Stimulated activated CD4-positive, alpha-beta T cell treated with anti-CD3 and anti-CD28 coated beads, Interleukin-1b, Interleukin-23, amount 100 ng/mL, for 4 hours (primary cell): ENCODE data around the gene CRYBG1.
"Not testable (repeated sequence)": the region's sequence is repeated elsewhere in the genome, so short reads cannot be mapped to it uniquely, and the experiment has no call there.

Experiments
- DNase-seq, 2 donors: peaks; one replicate each; pipeline ENCODE4 v3.0.0-alpha.2; 2020; ENCODE audit warnings: low read depth in 2 of 2

CRYBG1 gene

DNA sequence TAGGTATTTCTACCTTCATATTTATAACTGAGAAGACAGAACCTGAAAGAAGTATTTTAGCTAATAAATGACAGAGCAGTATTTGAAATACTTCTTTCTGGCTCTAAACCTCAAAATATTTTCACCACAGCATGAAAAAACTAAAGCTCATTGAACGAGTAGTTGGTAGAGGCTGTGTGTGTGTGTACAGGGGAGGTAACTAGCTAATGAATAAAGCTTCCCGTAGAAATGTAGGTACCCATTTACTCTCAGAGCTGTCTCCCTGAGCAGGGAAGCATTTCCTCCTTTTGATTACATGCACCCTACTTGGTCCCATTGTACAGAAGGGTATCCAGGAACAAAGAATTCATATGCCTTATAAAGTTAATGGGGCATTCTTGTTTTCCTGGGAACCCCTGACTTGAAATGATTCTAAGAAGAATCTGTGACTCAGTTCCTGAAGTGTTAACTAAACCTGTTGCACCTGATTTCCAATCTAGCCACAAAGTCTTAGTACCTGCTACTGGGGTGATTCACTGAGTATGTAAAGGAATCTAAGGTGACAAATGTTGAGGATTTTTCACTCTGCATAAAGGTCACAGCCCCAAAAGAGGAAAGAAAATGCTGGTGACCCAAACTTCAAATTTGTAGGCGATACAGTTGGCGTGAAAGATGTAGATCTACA, 12.5 kb downstream of the CRYBG1 start:
- DNase-seq = no peak

DNA sequence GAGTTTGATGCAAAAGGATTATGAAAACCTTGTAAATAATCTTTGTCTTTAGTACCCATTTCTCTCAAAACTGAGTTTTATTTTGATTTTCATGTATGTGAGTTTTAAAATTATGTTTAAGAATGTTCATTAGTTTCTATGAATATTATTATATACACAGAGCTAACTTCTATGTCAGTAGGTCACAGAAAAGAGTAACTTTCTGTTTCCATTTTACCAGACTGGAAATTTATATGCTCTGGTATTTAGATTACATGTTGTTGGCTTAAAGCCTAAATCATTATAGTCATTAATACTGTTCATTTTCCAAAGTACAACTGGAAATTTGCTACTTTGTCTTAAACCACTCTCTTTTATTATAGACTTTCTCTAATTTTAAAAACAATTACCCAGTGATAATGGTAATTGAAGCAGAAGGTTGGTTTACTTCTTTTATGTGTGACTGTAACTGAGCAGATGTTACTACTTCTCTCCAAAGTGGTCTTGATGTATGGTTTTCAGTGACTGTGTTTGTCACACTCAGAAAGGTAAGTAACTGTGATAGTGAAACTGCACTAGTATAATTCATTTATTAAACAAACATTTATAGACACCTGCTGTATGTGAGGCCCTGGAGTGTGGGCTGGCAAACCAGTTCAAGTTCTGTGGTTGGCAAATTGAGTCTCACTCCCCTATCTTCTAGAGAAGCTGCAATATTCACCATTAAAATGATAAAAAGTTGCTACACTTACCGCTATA, 13.2 kb downstream of the CRYBG1 start:
- no peak for DNase-seq

DNA sequence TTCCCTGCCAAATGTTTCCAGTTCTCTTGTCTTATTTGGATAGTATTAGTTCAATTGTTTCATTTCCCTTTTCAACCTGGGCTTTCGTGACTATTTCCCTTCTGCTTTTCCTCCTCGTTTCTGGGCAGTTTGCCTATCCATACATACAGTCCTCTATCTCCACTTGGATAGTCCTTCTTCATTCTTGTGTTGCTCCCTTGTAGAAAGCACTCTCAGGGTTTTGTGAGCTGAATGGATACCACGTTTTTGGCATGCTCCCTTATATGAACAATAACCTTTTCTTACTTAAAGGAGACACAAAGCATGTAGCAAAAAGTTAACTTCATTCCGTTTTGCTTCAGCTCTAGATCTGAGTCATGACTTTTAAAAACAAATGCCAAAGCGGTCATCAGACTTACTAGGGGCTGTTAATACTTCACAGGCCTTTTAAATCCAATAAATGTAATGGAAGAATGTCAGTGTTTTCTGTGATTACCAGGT, 16.6 kb downstream of the CRYBG1 start:
- DNase-seq = no peak

DNA sequence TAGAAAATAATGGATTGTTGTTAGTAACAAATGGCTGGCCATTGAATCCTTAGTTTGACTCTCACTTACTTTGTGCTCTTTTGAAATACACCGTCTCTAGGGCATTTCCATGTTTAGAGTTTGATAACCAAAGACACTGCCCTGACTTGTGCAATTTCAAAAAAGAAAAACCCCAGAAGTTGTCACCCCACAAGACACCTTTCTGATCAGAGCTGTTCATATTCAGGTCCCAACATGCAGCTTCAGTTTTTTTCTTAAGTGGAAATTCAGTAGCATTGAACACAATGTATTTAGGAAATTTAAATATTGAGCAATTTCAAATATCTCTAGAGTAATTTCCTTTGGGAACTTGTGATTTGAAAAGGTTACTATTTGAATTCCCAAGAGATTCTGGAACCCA, 19.4 kb downstream of the CRYBG1 start:
- DNase-seq = no peak

DNA sequence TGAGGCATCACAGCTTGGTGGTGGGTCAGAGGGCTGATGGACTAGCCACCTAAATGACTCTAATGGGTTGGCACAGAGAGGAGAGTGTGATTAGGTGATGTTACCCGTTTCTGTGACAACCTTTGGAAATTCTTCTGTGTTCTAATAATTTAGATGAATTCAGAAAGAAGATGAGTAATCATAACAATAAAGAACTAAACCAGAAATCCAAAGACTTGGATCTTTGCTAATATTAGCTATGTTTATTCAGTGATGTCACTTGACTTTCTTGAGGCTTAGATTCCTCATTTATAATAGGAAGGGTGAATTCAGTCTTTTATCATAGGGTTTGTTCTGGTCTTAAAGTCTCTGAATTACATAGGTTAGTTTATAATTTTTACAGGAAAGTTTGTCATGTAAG, 19.9 kb downstream of the CRYBG1 start:
- DNase-seq = no peak

DNA sequence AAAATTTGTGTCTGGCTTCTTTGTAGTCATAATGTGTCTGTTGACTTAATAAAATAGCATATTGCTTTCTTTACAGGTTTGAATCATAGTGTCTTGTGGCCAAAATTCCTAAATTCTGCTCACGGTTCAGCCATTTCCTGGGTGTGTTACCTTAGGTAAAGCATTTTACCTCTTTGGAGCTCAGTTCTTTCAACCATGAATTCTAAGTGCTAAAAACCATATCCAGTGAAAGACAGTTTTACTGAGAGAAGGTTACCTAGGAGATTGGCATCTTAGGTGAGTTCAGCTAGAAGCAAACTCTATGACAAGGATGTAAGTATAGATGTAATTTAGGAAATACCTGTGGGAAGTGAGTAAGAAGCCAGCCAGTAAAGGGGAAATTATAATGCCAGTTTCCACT, 20.7 kb downstream of the CRYBG1 start:
- DNase-seq = no peak

DNA sequence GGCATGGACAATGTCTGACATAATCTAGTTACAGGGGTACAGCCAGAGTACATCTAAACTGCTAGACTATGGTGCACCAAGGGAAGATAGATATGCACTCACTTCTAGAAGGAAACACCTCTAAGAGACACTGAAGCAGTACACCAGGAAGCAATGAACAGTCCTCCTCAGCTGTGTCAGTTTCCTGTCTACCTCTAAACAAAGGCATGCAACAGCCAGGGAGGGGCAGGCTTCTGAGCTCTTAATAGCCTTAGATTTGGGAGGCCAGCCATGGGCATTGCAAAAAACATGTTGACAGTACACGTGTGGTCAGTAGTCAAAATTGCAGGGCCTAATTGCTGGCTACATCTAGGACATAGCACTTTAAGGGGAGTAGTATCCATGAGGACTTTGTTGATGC, 21.4 kb downstream of the CRYBG1 start:
- no peak for DNase-seq

DNA sequence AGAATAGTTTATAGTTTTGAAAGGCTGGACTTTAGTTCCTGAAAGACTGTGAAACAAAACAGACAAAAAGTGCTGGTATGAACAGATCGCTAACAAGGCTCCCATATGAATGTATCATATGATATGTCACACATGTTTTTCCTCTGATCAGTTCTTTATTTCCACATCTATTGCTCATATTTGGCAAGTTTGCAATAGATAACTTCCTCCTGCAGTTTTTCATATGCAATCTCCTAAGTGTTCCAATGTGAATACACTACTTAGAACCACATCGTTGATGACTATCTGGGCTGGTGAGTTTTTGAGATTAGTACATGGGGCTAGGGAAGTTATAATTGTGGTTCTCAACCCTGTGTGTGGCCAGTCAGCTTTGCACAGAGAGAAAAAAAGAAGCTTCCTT, 23.1 kb downstream of the CRYBG1 start:
- no peak for DNase-seq

DNA sequence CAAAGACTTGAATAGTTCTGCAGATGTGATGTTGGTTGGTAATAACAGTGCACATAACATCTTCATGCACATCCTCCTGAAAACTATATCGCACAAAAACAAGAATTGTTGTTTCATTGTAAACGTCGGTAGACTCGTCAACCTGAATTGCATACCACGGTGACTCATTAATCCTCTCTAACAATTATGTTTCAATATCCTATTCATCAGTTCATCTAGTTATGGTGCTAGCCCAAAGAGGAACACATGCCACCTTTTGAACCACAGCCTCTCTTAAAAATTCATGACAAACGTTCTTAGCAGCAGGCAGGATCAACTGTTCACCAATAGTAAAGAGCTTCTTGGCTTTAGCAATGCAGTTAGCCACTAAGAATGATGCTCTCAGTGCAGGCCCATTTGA, 25.0 kb downstream of the CRYBG1 start:
- no peak for DNase-seq

DNA sequence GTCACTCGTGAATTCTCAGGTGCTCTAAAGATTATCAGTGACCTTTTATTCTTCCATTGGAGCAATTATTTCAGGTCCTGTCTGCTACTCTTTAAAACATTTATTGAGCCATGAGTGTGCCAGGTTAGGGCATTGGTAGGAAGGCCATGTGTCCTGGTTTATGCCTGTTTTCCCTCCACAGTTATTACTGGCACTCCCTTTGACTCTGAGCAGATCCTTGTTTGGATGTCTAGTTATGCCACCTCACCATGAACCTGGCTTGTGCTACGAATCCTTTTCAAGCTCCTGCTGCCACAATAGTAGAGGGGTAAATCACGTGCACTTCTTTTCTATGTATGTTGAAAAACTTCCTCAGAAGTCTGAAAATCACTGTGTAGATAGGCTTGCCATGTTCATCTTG, 27.4 kb downstream of the CRYBG1 start:
- DNase-seq = no peak

DNA sequence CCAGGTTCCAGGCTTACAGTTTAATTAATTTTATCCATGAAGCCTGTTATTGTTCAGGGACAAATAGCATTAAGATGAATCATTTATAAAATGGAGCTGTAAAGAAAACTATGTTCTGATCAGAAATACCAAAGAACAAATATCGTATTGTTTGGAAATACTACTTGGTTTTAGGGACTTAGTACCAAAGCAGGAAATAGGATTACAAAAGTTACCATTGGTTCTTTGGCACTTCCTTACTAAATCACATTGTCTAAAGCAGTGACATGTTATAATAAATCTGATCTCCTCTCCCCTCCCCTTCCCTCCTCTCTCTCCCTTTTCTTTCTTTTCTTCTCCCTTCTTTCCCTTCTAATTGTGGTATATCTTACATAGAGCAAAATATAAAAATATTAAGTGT, 29.6 kb downstream of the CRYBG1 start:
- no peak for DNase-seq

DNA sequence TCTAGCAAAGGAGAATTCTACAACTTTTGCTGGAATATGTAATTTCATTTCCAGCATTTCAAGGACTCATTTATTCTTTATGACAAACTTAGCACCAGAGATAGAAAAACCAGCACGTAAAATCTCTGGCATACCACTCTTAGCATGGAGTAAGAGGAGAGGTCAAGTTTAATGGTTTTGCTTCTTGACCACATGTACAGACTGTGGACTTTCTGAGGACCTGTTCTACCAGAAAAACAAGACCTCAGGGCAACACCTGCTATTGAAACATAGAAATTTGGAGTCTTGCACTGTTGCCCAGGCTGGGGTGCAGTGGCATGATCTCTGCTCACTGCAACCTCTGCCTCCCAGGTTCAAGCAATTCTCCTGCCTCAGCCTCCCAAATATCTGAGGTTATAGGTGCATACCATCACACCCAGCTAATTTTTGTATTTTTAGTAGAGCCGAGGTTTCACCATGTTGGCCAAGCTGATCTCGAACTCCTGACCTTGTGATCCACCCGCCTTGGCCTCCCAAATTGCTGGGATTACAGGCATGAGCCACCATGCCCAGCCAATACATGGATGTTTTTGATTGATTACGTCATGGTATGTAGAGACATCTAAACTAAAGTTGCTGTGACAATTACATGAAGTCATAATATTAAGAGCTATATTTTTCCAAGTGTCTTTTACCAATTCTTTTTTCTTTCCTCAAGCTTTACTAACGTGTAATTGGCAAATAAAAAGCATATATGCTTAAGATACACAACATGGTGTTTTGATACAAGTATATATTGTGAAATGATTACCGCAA, 36.1 kb downstream of the CRYBG1 start:
- DNase-seq = no peak

DNA sequence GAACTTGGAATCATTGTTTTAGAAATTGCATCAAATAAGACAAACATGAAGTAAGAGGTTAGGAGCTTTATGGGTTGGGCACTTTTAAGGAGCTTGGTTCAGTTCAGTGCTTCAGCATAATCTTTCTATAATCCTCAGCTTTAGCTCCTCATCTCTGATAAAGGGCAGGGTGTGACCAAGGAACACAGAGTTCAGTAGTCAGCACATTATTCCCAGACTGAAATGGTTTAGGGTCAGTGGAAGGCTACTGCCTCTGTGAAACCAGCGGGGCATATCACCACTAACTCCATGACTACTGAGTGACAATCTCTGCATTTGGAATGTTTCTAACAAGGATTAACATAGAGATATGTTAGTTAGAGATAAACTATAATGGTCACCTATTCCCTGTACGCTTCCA, 36.9 kb downstream of the CRYBG1 start:
- DNase-seq = no peak

DNA sequence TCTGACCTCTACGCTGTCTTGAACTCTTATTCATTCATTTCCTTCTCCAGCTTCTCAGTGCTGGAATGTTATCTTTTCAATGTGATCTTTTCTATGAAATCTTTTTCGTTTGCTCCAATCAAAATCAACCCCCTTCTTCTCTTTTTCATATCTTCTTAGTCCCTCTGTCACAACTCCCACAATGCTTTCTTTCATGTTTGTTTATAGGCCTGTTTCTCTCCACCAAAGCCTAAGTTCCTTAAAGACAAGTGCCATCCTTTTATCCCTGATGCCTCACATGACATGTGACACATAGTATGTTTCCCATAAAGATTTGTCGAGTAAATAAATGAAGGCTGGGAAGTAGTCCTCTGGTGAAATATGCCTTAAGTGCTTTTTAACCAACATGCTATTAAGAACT, 38.1 kb downstream of the CRYBG1 start:
- DNase-seq = no peak

DNA sequence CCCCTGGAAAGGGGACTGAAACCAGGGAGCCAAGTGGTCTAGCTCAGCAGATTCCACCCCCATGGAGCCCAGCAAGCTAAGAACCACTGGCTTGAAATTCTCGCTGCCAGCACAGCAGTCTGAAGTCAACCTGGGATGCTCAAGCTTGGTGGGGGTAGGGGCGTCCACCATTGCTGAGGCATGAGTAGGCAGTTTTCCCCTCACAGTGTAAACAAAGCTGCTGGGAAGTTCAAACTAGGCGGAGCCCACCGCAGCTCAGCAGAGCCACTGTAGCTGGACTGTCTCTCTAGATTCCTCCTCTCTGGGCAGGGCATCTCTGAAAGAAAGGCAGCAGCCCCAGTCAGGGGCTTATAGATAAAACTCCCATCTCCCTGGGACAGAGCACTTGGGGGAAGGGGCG, 44.5 kb downstream of the CRYBG1 start:
- not testable (repeated sequence) for DNase-seq

DNA sequence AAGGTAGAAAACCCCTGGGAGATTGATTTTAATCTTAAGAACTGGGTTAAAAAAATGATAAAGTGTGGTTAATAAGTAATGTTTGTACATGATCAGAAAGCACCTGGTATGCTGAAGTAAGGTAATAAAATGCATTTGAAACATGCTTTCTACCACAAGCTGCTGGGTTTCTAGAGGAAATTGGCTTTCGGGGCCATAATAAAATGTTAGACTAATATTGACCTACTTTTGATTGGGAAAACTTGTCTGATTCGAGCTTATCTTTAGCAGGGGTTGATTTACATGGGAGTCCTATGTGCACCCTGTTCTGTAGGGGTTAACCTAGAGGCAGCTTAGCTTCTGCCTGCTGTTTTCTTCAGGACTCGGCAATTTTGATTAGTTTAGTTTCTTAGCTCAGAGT, 50.5 kb downstream of the CRYBG1 start:
- no peak for DNase-seq

DNA sequence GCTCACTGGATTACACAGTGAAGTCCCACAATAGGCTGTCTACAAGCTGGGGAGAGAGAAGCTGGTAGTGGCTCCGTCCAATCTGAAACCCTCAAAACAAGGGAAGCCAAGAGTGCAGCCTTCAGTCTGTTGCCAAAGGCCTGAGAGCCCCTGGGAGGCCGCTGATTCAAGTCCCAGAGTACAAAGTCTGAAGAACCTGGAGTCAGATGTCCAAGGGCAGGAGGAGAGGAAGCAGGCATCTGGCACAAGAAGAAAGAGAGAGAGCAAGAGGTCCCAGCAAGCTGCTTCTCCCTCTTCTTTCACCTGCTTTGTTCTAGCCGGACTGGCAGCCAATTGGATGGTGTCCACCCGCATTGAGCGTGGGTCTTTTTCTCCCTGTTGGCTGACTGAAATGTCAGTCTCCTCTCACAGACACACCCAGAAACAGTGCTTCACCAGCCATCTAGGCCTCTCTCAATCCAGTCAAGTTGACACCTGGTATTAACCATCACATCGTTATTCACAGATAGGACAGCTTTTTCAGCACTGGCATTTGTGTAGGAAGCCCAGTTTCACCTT, 51.2 kb downstream of the CRYBG1 start:
- no peak for DNase-seq

DNA sequence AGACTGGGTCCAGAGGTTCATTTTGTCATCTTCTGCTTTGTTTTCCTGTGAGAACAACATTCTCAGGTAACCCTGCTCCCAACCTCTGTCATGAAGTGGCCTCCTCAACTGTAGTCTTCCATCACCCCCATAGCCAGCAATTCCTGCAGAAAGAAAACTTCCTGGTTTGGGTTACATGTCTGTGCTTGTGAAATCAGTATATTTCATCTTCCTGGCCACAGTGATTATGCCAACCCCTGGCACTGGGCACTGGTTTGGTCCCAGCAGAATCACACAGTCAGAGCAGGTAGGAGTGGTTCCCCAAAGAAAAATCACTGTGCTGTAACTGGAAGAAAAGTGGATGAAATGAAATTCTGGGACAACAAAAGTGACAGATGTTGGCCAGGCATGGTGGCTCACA, 52.5 kb downstream of the CRYBG1 start:
- no peak for DNase-seq

DNA sequence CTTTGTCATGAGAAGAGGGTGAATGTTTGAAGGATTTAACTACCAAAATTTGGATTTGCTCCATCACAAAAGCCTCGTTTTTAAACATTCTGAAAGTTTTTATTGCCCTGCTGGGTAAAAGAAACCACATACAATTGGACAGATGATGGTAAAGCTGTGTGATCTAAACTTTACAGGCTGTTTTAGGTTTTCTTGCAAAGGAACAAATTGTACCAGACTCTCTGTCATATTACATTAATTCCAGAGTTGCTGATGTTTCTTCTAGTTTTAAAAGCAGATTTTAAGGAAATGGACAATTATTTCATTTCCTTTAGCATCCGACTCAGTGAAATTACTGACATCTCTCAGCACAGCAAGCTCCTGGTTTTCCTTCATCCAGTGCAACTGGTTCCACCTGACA, 53.2 kb downstream of the CRYBG1 start:
- no peak for DNase-seq

DNA sequence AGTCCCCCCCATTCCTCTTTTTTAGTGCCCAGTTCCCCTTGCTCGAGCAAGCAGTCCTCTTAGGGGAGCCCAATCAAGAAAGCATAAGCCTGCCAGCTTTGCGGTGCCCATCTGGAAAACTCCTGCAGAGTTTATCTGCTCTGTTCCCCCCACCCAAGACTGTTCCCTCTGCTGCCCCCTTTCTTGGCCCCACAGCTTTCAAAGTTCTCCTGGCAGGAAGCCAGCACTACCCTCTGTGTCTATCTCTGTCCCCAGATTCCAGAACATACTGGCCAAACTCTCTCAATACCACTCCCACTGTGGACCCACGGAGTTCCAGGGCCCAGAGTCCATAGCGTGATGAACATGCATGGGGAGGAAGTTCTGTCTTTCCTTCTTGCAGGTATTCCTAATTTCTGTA, 55.4 kb downstream of the CRYBG1 start:
- DNase-seq = no peak

DNA sequence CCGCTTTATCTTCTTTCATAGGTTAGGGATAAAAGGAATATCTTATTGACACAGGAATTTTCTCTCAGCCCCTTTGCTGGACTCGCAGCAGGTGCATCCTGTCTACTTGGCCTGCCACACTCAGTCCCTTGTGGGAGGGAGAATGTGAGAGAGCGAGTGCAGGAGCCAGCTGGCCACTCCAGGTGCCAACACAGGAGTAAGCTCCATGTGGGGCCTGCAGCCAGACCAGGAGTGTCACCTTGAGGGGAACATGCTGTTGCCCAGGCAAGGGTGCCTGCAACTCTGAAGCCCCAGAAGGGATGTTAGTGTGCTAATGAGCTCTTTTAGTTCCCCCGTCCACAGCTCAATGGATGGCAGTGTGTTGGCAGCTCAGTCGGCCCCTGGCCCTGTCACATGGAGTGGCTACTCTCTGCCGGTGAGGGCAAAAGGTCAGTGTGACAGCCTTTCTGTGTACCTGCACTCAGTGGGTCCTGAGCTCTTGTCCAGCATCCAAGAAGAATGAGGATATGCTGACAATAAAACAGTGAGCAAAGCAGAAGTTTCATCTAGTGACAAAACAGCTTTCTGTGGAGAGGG, 57.1 kb downstream of the CRYBG1 start:
- DNase-seq = no peak
